Measurements from ENCODE around the gene MSMP.
A peak's percentile ranks its signal among the peaks of the same experiment; 100 is the strongest.

The MSMP gene

GRCh38 chr9:35771534-35771933 lies 17.5 kb upstream of the MSMP start:
- no peak for DNase-seq (ENCODE audit: low read depth)

GRCh38 chr9:35771075-35771433 lies 17.0 kb upstream of the MSMP start:
- no peak for DNase-seq (ENCODE audit: low read depth)

GRCh38 chr9:35769763-35770162 lies 15.7 kb upstream of the MSMP start:
- no peak for DNase-seq (ENCODE audit: low read depth)

- DNase-seq (ENCODE audit: low read depth), result no peak
Observed at GRCh38 chr9:35767458-35767857, 13.4 kb upstream of the MSMP start.

- DNase-seq (ENCODE audit: low read depth), result no peak
Observed at GRCh38 chr9:35766997-35767396, 12.9 kb upstream of the MSMP start.

- DNase-seq (ENCODE audit: low read depth), result no peak
Observed at GRCh38 chr9:35763803-35764202, 9.7 kb upstream of the MSMP start.

- DNase-seq (ENCODE audit: low read depth), result no peak
Observed at GRCh38 chr9:35763181-35763580, 9.1 kb upstream of the MSMP start.

- peak; percentile 60 for DNase-seq (ENCODE audit: low read depth)
Observed at GRCh38 chr9:35760651-35761050, 6.6 kb upstream of the MSMP start.

GRCh38 chr9:35759795-35760194 lies 5.7 kb upstream of the MSMP start:
- DNase-seq (ENCODE audit: low read depth), result no peak

GRCh38 chr9:35758475-35759050 lies 4.5 kb upstream of the MSMP start:
- peak; percentile 4 for DNase-seq (ENCODE audit: low read depth)

- DNase-seq (ENCODE audit: low read depth), result no peak
Observed at GRCh38 chr9:35757892-35758275, 3.8 kb upstream of the MSMP start.

GRCh38 chr9:35757226-35757891 lies 3.3 kb upstream of the MSMP start:
- peak; percentile 12 for DNase-seq (ENCODE audit: low read depth)

GRCh38 chr9:35756275-35757225 lies 2.5 kb upstream of the MSMP start:
- peak; percentile 22 for DNase-seq (ENCODE audit: low read depth)

- no peak for DNase-seq (ENCODE audit: low read depth)
Observed at GRCh38 chr9:35755071-35755470, 995 bp upstream of the MSMP start.

GRCh38 chr9:35753466-35753865 lies 610 bp downstream of the MSMP start:
- DNase-seq (ENCODE audit: low read depth), result no peak

GRCh38 chr9:35750256-35750531 lies 3.9 kb downstream of the MSMP start:
- DNase-seq (ENCODE audit: low read depth), result no peak

GRCh38 chr9:35749515-35750255 lies 4.4 kb downstream of the MSMP start:
- peak; percentile 22 for DNase-seq (ENCODE audit: low read depth)

GRCh38 chr9:35748858-35749514 lies 5.1 kb downstream of the MSMP start, which contains the start of the genes GBA2 and RGP1:
Gene GBA2, minus strand, starts transcription at chr9:35749228. Its CDS starts 524 bp downstream, at chr9:35748704.
Gene RGP1, plus strand, starts transcription at chr9:35749287. Its CDS starts 469 bp downstream, at chr9:35749756.
- peak; percentile 75 for DNase-seq (ENCODE audit: low read depth)

- peak; percentile 7 for DNase-seq (ENCODE audit: low read depth)
Observed at GRCh38 chr9:35748242-35748857, 5.7 kb downstream of the MSMP start.

- peak; percentile 13 for DNase-seq (ENCODE audit: low read depth)
Observed at GRCh38 chr9:35746583-35746982, 7.5 kb downstream of the MSMP start.

GRCh38 chr9:35745569-35745968 lies 8.5 kb downstream of the MSMP start:
- no peak for DNase-seq (ENCODE audit: low read depth)

Data from EH (cell line).